CD4-positive, alpha-beta memory T cell (primary cell): ENCODE data around the gene KIF4B. TPM values are rescaled to one million over a fixed set of nuclear protein-coding genes. Genes with fewer than 3 reads are reported as not detected.
A peak's percentile ranks its signal among the peaks of the same experiment; 100 is the strongest.
"Not testable (repeated sequence)": the region's sequence is repeated elsewhere in the genome, so short reads cannot be mapped to it uniquely, and the experiment has no call there.

Experiments used
- CTCF ChIA-PET: fragments of 350-600 bp; sonication (Branson Sonifier 250); formaldehyde crosslinking; loops from one replicate; lab custom pipeline; 2021; ENCODE audit warnings: inconsistent platforms; ENCODE audit not compliant: partially characterized antibody; lab: Charles Lee
- POLR2A ChIA-PET: fragments of 350-600 bp; sonication (Branson Sonifier 250); formaldehyde crosslinking; loops from one replicate; lab custom pipeline; 2021; ENCODE audit not compliant: partially characterized antibody; lab: Charles Lee
- DNase-seq, 5 donors: peaks; one replicate each; pipeline versions ENCODE4 v3.0.0 to v3.0.0-alpha.2; 2020 to 2022; ENCODE audit warnings: mixed read lengths in 1 of 5
- H3K27ac ChIP-seq: one replicate; pipeline ENCODE4 v1.7.0; 2013; ENCODE audit warnings: low read depth, low read length
- H3K27me3 ChIP-seq: 2 replicates; pipeline ENCODE4 v1.7.0; 2013; ENCODE audit warnings: mild to moderate bottlenecking, low read length, moderate library complexity; ENCODE audit not compliant: insufficient read depth
- H3K36me3 ChIP-seq: 2 replicates; pipeline ENCODE4 v1.7.0; 2013; ENCODE audit warnings: mild to moderate bottlenecking, low read length, moderate library complexity; ENCODE audit not compliant: insufficient read depth
- H3K4me1 ChIP-seq: 2 replicates; pipeline ENCODE4 v1.7.0; 2013; ENCODE audit warnings: mild to moderate bottlenecking, low read length, moderate library complexity; ENCODE audit not compliant: insufficient read depth
- H3K4me3 ChIP-seq, 2 donors: one replicate each; pipeline ENCODE4 v1.7.0; 2013; ENCODE audit warnings: low read length in 2 of 2, mild to moderate bottlenecking in 1 of 2
- H3K9me3 ChIP-seq, 2 donors: one replicate each; pipeline ENCODE4 v1.7.0; 2013; ENCODE audit warnings: low read length in 2 of 2, control low read depth in 1 of 2; ENCODE audit not compliant: control insufficient read depth in 1 of 2
- H3K27ac Mint-ChIP-seq, 7 donors: one replicate each; pipeline ENCODE4 v1.8.0; 2020 to 2021; ENCODE audit warnings: mixed read lengths in 7 of 7, mild to moderate bottlenecking in 6 of 7, inconsistent platforms in 3 of 7, moderate library complexity in 3 of 7
- H3K27me3 Mint-ChIP-seq, 2 donors: one replicate each; pipeline ENCODE4 v1.8.0; 2020 to 2021; ENCODE audit warnings: mixed read lengths in 2 of 2
- H3K36me3 Mint-ChIP-seq, 2 donors: one replicate each; pipeline ENCODE4 v1.8.0; 2020 to 2021; ENCODE audit warnings: mixed read lengths in 2 of 2, inconsistent platforms in 1 of 2, mild to moderate bottlenecking in 1 of 2
- H3K4me1 Mint-ChIP-seq, 4 donors: one replicate each; pipeline ENCODE4 v1.8.0; 2020 to 2021; ENCODE audit warnings: mixed read lengths in 4 of 4, mild to moderate bottlenecking in 1 of 4
- H3K4me3 Mint-ChIP-seq, 8 donors: one replicate each; pipeline ENCODE4 v1.8.0; 2020 to 2021; ENCODE audit warnings: mixed read lengths in 8 of 8, mild to moderate bottlenecking in 7 of 8, moderate library complexity in 6 of 8, inconsistent platforms in 3 of 8
- H3K9me3 Mint-ChIP-seq, 8 donors: one replicate each; pipeline ENCODE4 v1.8.0; 2020 to 2021; ENCODE audit warnings: mixed read lengths in 8 of 8, mild to moderate bottlenecking in 5 of 8, inconsistent platforms in 3 of 8, moderate library complexity in 1 of 8
- intact Hi-C: fragments of 100-400 bp; cut with micrococcal nuclease; formaldehyde crosslinking; loops from one replicate; pipeline ENCODE4 v1.15.1; 2023
- polyA plus RNA-seq, 2 donors: library from polyadenylated mRNA; unstranded; fragments of 300-500 nt; fragmentation: Illumina TruSeq; gene quantifications; one replicate each; pipeline ENCODE4 v1.2.3, GENCODE V29; 2021
- total RNA-seq, 2 experiments: library from RNA; stranded (reverse); gene quantifications; one replicate each; pipeline ENCODE4 v1.2.3, GENCODE V29; 2021

Gene KIF4B
- total and polyA plus RNA-seq, 4 experiments from 2014 or later, result not detected

- Mint-ChIP-seq H3K27me3 (peaks cover 25 to 41% of the 10 kb centered on the region in 2 donors), H3K4me1 (no peaks in the 10 kb centered on the region), H3K4me3 (no peak overlapping the region), H3K36me3 (no peaks in the 10 kb centered on the region), H3K27ac (no peak overlapping the region), H3K9me3 (peaks cover 0 to 7% (median 2%) of the 10 kb centered on the region in 8 donors)
- H3K36me3 ChIP-seq, result no peaks in the 10 kb centered on the region
- POLR2A ChIA-PET, result no interaction called here
- H3K27ac ChIP-seq, result no peak overlapping the region
- DNase-seq, result peak in 1 of 5 donors; percentile 0
- intact Hi-C loops, result loop anchor here (5.0 kb wide), 1 partner anchor 537 kb away; no protein-coding TSS in a partner anchor
- H3K4me1 ChIP-seq, result no peaks in the 10 kb centered on the region
- H3K4me3 ChIP-seq, result no peak overlapping the region
- H3K9me3 ChIP-seq, result no peaks in the 10 kb centered on the region
- H3K27me3 ChIP-seq, result no peaks in the 10 kb centered on the region
- CTCF ChIA-PET, result interaction anchor here (1.1 kb wide), 1 partner anchor 536 kb away, joined by 3 read pairs; no protein-coding TSS in a partner anchor
Measured at GRCh38 chr5:155004138-155004744, 9.3 kb upstream of the KIF4B start.

DNA sequence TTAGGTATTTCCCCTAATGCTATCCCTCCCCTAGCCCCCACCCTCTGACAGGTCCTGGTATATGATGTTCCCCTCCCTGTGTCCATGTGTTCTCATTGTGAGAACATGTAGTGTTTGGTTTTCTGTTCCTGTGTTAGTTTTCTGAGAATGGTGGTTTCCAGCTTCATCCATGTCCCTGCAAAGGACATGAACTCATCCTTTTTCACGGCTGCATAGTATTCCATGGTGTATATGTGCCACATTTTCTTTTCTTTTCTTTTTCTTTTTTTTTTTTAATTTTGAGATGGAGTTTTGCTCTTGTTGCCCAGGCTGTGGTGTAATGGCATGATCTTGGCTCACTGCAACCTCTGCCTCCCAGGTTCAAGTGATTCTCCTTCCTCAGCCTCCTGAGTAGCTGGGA, 7.3 kb upstream of the KIF4B start:
- intact Hi-C loops, H3K9me3 Mint-ChIP-seq, H3K36me3 Mint-ChIP-seq, DNase-seq, H3K4me1 Mint-ChIP-seq, H3K36me3 ChIP-seq, CTCF ChIA-PET, H3K4me3 Mint-ChIP-seq, POLR2A ChIA-PET, H3K4me1 ChIP-seq, H3K27me3 ChIP-seq, H3K4me3 ChIP-seq, H3K9me3 ChIP-seq, H3K27ac Mint-ChIP-seq, H3K27ac ChIP-seq: not testable (repeated sequence)
- peaks cover 21 to 34% of the 10 kb centered on the region in 2 donors for H3K27me3 Mint-ChIP-seq

- Mint-ChIP-seq H3K36me3 (no peaks in the 10 kb centered on the region), H3K4me1 (no peaks in the 10 kb centered on the region), H3K9me3 (peaks cover 0 to 7% (median 2%) of the 10 kb centered on the region in 8 donors), H3K4me3 (no peak overlapping the region), H3K27ac (no peak overlapping the region), H3K27me3 (peaks cover 19 to 29% of the 10 kb centered on the region in 2 donors)
- no peaks in the 10 kb centered on the region for H3K36me3 ChIP-seq
- no peaks in the 10 kb centered on the region for H3K4me1 ChIP-seq
- no peak for DNase-seq
- H3K27me3 ChIP-seq, result no peaks in the 10 kb centered on the region
- intact Hi-C loops, result no loop called here
- H3K27ac ChIP-seq, result no peak overlapping the region
- H3K9me3 ChIP-seq, result no peaks in the 10 kb centered on the region
- H3K4me3 ChIP-seq, result no peak overlapping the region
- CTCF ChIA-PET, result no interaction called here
- POLR2A ChIA-PET, result no interaction called here
Measured at GRCh38 chr5:155008669-155009068, 4.9 kb upstream of the KIF4B start.

GRCh38 chr5:155010881-155011280, 2.7 kb upstream of the KIF4B start:
- ChIA-PET POLR2A (no interaction called here), CTCF (no interaction called here)
- no peaks in the 10 kb centered on the region for H3K4me1 Mint-ChIP-seq

DNA sequence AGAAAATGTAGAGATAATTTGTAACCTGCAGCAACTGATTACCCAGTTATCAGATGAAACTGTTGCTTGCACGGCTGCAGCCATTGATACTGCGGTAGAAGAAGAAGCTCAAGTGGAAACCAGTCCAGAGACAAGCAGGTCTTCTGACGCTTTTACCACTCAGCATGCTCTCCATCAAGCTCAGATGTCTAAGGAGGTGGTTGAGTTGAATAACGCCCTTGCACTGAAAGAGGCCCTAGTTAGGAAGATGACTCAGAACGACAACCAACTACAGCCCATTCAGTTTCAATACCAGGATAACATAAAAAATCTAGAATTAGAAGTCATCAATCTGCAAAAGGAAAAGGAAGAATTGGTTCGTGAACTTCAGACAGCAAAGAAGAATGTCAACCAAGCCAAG, 1.7 kb downstream of the KIF4B start:
- Histone ChIP-seq H3K9me3 (no peaks in the 10 kb centered on the region), H3K27me3 (no peaks in the 10 kb centered on the region), H3K27ac (no peak overlapping the region), H3K4me3 (no peak overlapping the region), H3K4me1 (no peaks in the 10 kb centered on the region), H3K36me3 (no peaks in the 10 kb centered on the region)
- POLR2A ChIA-PET, result no interaction called here
- no peak for DNase-seq
- Mint-ChIP-seq H3K9me3 (no peaks in the 10 kb centered on the region), H3K4me1 (no peaks in the 10 kb centered on the region), H3K27ac (no peak overlapping the region), H3K36me3 (no peaks in the 10 kb centered on the region), H3K27me3 (peaks cover 7 to 13% of the 10 kb centered on the region in 2 donors), H3K4me3 (no peak overlapping the region)
- CTCF ChIA-PET, result no interaction called here
- intact Hi-C loops, result no loop called here

More at GRCh38 chr5:155010881-155011280, 2.7 kb upstream of the KIF4B start:
- Mint-ChIP-seq H3K9me3 (peaks cover 0 to 7% (median under 1%) of the 10 kb centered on the region in 8 donors), H3K27ac (no peak overlapping the region), H3K27me3 (peaks cover 13 to 27% of the 10 kb centered on the region in 2 donors), H3K36me3 (no peaks in the 10 kb centered on the region), H3K4me3 (no peak overlapping the region)
- no peak for DNase-seq
- intact Hi-C loops, result no loop called here
- H3K27me3 ChIP-seq, result no peaks in the 10 kb centered on the region
- H3K27ac ChIP-seq, result no peak overlapping the region
- H3K4me3 ChIP-seq, result no peak overlapping the region
- no peaks in the 10 kb centered on the region for H3K4me1 ChIP-seq
- H3K36me3 ChIP-seq, result no peaks in the 10 kb centered on the region
- no peaks in the 10 kb centered on the region for H3K9me3 ChIP-seq

DNA sequence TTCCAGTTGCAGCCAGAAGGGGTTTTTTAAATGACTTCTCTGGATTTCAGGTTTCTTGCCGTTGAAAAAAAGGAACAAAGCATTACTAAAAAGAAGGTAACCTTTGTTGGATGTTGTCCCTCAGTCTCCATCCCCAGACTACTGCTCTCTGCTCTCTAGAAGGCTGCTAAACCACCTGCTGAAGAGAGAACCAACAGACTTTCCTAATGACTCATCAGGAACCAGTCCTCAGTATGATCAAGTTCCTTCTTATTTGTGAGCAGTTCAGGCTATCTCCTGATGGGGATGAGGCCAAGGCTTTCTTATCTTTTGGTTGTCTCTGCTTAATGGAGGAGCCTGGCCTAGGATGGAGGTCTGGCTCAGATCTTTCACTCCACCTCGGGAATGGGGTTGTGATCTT, 4.1 kb downstream of the KIF4B start:
- Mint-ChIP-seq H3K4me1 (no peaks in the 10 kb centered on the region), H3K27ac (no peak overlapping the region), H3K9me3 (no peaks in the 10 kb centered on the region), H3K4me3 (no peak overlapping the region), H3K27me3 (peaks cover 7 to 10% of the 10 kb centered on the region in 2 donors), H3K36me3 (no peaks in the 10 kb centered on the region)
- H3K36me3 ChIP-seq, result no peaks in the 10 kb centered on the region
- intact Hi-C loops, result no loop called here
- no peaks in the 10 kb centered on the region for H3K9me3 ChIP-seq
- no peak overlapping the region for H3K4me3 ChIP-seq
- POLR2A ChIA-PET, result no interaction called here
- CTCF ChIA-PET, result no interaction called here
- H3K27me3 ChIP-seq, result no peaks in the 10 kb centered on the region
- H3K27ac ChIP-seq, result no peak overlapping the region
- DNase-seq, result no peak
- no peaks in the 10 kb centered on the region for H3K4me1 ChIP-seq

GRCh38 chr5:155019601-155020226, 6.2 kb downstream of the KIF4B start:
- H3K36me3 ChIP-seq, result no peaks in the 10 kb centered on the region
- H3K4me1 ChIP-seq, result no peaks in the 10 kb centered on the region
- H3K4me1 Mint-ChIP-seq, result no peaks in the 10 kb centered on the region
- ChIA-PET POLR2A (no interaction called here), CTCF (no interaction called here)
- no peak overlapping the region for H3K4me3 ChIP-seq
- no peaks in the 10 kb centered on the region for H3K9me3 Mint-ChIP-seq
- intact Hi-C loops, result no loop called here
- H3K36me3 Mint-ChIP-seq, result no peaks in the 10 kb centered on the region
- no peak overlapping the region for H3K4me3 Mint-ChIP-seq
- no peak overlapping the region for H3K27ac ChIP-seq
- no peak overlapping the region for H3K27ac Mint-ChIP-seq
- no peaks in the 10 kb centered on the region for H3K27me3 ChIP-seq
- no peaks in the 10 kb centered on the region for H3K9me3 ChIP-seq
- no peak for DNase-seq
- peaks cover 4 to 10% of the 10 kb centered on the region in 2 donors for H3K27me3 Mint-ChIP-seq
